WI38 (cell line): ENCODE results near the gene TSHZ3.

Experiments
- H3K4me3 ChIP-seq: 2 replicates; pipeline ENCODE4 v1.5.1; 2011; ENCODE audit warnings: low read depth, mild to moderate bottlenecking, control low read depth, low read length
- CTCF ChIP-seq: IDR thresholded peaks from 2 replicates; pipeline ENCODE4 v1.5.1; 2012; ENCODE audit warnings: low read depth, mild to moderate bottlenecking, control low read depth, low read length

Gene TSHZ3

GRCh38 chr19:31316201-31316951 is 32.9 kb downstream of the TSHZ3 start:
- TF ChIP-seq CTCF: no peak
- peak overlapping the region; percentile 18; the same call in 1 of the 2 replicates for H3K4me3 ChIP-seq

- TF ChIP-seq CTCF: no peak
- H3K4me3 ChIP-seq: no peak overlapping the region
Observed at GRCh38 chr19:31315652-31316051, 33.6 kb downstream of the TSHZ3 start.

- TF ChIP-seq CTCF: no peak
- no peak overlapping the region for H3K4me3 ChIP-seq
Observed at GRCh38 chr19:31314849-31315629, 34.2 kb downstream of the TSHZ3 start.

GRCh38 chr19:31314156-31314555 is 35.1 kb downstream of the TSHZ3 start:
- H3K4me3 ChIP-seq: no peak overlapping the region
- TF ChIP-seq CTCF: no peak

- no peak for TF ChIP-seq CTCF
- no peak overlapping the region for H3K4me3 ChIP-seq
Observed at GRCh38 chr19:31313291-31314030, 35.8 kb downstream of the TSHZ3 start.

- H3K4me3 ChIP-seq: no peak overlapping the region
- TF ChIP-seq CTCF: no peak
Observed at GRCh38 chr19:31312677-31313244, 36.5 kb downstream of the TSHZ3 start.
